HL-60 (cell line): ENCODE measurements around the gene MYCN.

ENCODE experiments used
- DNase-seq, 2 experiments: peaks; one replicate each; pipeline ENCODE4 v3.0.0-alpha.2; 2010 to 2020; ENCODE audit warnings: low read depth in 1 of 2, low spot score in 1 of 2
- H3K27ac ChIP-seq: fragments of 250-450 bp; sonication (Bioruptor Pico); replicated peaks from 2 replicates; pipeline ENCODE4 v1.5.1; 2020; ENCODE audit warnings: mild to moderate bottlenecking, moderate library complexity
- H3K27me3 ChIP-seq: fragments of 250-450 bp; sonication (Bioruptor Pico); 2 replicates; pipeline ENCODE4 v1.5.1; 2021; ENCODE audit warnings: mild to moderate bottlenecking, moderate library complexity; ENCODE audit not compliant: insufficient read depth, poor library complexity, severe bottlenecking
- H3K4me3 ChIP-seq: replicated peaks from 2 replicates; pipeline ENCODE4 v1.5.1; 2011; ENCODE audit warnings: mild to moderate bottlenecking, control low read depth, low read length; ENCODE audit not compliant: insufficient read depth
- GABPA ChIP-seq: IDR thresholded peaks from 2 replicates; pipeline ENCODE4 v1.6.1; 2012; ENCODE audit warnings: low read depth
- POLR2AphosphoS5 ChIP-seq: IDR thresholded peaks from 2 replicates; pipeline ENCODE4 v1.6.1; 2012; ENCODE audit warnings: low read depth
- SPI1 ChIP-seq: IDR thresholded peaks from 2 replicates; pipeline ENCODE4 v1.6.1; 2012; ENCODE audit warnings: low read depth, mild to moderate bottlenecking, borderline replicate concordance
- TF ChIP-seq, protein P1 (sequence below): IDR thresholded peaks from one replicate; pipeline ENCODE4 v1.5.1; 2011; ENCODE audit warnings: low read length, control low read depth, inconsistent platforms; ENCODE audit not compliant: insufficient read depth
- TF ChIP-seq, protein P2 (sequence below): IDR thresholded peaks from 2 replicates; pipeline ENCODE4 v1.6.1; 2012; ENCODE audit warnings: low read depth; ENCODE audit not compliant: insufficient replicate concordance

The MYCN gene

DNA sequence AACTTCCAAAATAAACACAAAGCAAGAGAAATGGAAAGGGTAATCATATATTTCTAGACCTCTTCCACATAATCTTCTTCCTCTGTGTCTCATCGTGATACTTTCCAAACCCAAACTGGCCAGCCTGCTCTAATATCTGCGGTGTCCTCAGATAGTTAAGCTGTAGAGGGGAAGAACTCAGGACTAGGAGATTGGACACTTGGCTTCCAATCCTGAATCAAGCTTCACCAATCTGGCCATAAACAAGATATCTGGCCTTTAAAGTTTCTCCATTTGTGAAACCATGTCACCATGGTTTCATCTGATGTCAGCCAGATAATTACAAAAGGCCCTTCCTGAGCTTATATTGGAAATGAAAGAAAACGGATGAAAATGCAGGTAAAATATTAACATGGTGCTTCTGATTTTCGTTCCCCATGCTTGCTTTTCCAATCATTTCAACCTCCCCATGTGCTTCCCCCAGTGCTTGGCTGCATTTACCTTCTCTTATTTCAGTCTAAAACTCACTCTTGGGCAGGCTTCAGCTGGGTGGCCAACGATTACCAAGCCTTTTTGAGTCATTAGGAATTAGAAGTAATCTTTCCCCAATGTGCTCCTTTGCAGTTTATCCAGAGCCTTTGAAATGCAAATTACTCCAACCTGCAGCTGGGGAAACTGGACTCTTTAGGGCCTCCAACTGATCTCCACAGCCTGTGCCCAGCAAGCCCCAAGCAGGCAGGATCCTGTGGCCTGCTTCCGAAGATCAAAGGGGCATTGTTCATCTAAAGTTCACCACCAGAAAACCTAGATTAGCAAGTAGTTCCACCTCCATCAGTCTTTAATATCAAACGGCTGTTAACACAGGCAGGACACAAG lies 44.5 kb upstream of the MYCN start:
- Histone ChIP-seq H3K27ac (no peak overlapping the region), H3K27me3 (no peaks in the 10 kb centered on the region), H3K4me3 (no peak overlapping the region)
- DNase-seq, result no peak
- TF ChIP-seq GABPA (no peak), SPI1 (no peak)
- TF ChIP-seq, protein P1, sequence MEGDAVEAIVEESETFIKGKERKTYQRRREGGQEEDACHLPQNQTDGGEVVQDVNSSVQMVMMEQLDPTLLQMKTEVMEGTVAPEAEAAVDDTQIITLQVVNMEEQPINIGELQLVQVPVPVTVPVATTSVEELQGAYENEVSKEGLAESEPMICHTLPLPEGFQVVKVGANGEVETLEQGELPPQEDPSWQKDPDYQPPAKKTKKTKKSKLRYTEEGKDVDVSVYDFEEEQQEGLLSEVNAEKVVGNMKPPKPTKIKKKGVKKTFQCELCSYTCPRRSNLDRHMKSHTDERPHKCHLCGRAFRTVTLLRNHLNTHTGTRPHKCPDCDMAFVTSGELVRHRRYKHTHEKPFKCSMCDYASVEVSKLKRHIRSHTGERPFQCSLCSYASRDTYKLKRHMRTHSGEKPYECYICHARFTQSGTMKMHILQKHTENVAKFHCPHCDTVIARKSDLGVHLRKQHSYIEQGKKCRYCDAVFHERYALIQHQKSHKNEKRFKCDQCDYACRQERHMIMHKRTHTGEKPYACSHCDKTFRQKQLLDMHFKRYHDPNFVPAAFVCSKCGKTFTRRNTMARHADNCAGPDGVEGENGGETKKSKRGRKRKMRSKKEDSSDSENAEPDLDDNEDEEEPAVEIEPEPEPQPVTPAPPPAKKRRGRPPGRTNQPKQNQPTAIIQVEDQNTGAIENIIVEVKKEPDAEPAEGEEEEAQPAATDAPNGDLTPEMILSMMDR, result no peak

DNA sequence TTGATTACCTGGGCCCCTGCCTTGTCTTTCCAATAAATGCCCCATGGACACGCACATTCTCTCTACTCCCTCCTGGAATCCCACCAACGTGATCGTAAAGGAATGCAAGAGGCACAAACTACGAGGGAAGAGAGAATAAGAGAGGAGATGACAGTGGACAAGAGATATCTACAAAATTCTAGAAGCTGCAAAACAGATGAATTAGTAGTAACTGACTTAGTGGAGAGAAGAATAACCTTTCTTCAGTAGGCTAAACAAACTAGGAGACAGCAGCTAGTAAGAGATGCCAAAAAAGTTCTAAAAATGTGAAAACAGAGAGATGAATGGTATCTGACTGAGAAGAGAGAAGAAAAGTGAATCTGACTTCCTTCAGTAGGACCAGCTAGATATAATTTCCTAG lies 43.5 kb upstream of the MYCN start:
- DNase-seq, result no peak
- TF ChIP-seq, protein P1, result no peak
- no peak for TF ChIP-seq POLR2AphosphoS5
- TF ChIP-seq, protein P2, sequence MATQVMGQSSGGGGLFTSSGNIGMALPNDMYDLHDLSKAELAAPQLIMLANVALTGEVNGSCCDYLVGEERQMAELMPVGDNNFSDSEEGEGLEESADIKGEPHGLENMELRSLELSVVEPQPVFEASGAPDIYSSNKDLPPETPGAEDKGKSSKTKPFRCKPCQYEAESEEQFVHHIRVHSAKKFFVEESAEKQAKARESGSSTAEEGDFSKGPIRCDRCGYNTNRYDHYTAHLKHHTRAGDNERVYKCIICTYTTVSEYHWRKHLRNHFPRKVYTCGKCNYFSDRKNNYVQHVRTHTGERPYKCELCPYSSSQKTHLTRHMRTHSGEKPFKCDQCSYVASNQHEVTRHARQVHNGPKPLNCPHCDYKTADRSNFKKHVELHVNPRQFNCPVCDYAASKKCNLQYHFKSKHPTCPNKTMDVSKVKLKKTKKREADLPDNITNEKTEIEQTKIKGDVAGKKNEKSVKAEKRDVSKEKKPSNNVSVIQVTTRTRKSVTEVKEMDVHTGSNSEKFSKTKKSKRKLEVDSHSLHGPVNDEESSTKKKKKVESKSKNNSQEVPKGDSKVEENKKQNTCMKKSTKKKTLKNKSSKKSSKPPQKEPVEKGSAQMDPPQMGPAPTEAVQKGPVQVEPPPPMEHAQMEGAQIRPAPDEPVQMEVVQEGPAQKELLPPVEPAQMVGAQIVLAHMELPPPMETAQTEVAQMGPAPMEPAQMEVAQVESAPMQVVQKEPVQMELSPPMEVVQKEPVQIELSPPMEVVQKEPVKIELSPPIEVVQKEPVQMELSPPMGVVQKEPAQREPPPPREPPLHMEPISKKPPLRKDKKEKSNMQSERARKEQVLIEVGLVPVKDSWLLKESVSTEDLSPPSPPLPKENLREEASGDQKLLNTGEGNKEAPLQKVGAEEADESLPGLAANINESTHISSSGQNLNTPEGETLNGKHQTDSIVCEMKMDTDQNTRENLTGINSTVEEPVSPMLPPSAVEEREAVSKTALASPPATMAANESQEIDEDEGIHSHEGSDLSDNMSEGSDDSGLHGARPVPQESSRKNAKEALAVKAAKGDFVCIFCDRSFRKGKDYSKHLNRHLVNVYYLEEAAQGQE, result no peak
- no peak for TF ChIP-seq GABPA
- TF ChIP-seq SPI1, result no peak
- no peak overlapping the region for H3K4me3 ChIP-seq

DNA sequence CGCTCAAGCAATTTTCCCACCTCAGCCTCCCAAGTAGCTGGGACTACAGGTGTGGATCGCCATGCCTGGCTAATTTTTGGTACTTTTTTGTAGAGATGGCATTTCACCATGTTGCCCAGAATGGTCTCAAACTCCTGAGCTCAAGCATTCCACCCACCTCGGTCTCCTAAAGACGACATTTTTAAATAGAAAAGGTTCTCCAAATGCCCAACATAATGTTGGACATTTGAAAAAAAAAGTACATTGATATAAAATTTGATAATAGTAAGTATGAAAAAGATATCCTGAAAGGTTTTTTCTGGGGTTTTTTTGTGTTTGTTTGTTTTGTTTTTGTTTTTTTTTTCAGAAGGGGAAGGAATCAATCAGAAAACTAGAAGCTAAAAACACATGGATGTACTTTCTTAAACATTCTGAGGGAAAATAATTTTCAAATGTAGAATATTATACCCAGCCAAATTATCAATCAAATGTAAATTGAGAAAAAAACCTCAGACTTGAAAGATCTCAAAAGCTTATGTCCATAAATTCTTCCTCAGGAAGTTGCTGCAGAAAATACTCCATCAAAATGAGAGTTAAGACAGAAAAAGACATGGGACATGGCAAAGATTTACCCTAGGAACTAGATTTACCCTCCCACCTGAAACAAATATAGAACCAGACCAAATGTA lies 42.8 kb upstream of the MYCN start:
- no peaks in the 10 kb centered on the region for H3K27me3 ChIP-seq
- H3K27ac ChIP-seq, result no peak overlapping the region
- DNase-seq, result no peak
- H3K4me3 ChIP-seq, result no peak overlapping the region
- TF ChIP-seq, protein P2, result no peak
- no peak for TF ChIP-seq GABPA
- TF ChIP-seq SPI1, result no peak
- no peak for TF ChIP-seq POLR2AphosphoS5
- TF ChIP-seq, protein P1, result no peak

More for the DNA sequence above, 43.5 kb upstream of the MYCN start:
- Histone ChIP-seq H3K27me3 (no peaks in the 10 kb centered on the region), H3K27ac (no peak overlapping the region)
